ENCODE results near the gene KLF15. TPM values are rescaled to one million over a fixed set of nuclear protein-coding genes. Genes with fewer than 3 reads are reported as not detected.

The KLF15 gene
- total RNA-seq, 1 donor from 2014 or later, result 3.3 TPM

- TF ChIP-seq EZH2 (IDR thresholded peaks at IDR 0.05), result no peak
- no peak overlapping the region for H3K27ac ChIP-seq
- Mint-ChIP-seq H3K4me3 (no peak overlapping the region), H3K9me3 (no peaks in the 10 kb centered on the region), H3K36me3 (peaks cover 3% of the 10 kb centered on the region), H3K27ac (no peak overlapping the region), H3K4me1 (peaks cover 20% of the 10 kb centered on the region), H3K27me3 (ENCODE audit: insufficient read depth, low read depth) (peaks cover 8% of the 10 kb centered on the region)
- peaks cover 9% of the 10 kb centered on the region for H3K4me1 ChIP-seq
- H3K9ac ChIP-seq, result no peak overlapping the region
- peaks cover 20% of the 10 kb centered on the region for H3K27me3 ChIP-seq
- H3K36me3 ChIP-seq, result no peaks in the 10 kb centered on the region
- H3F3A ChIP-seq (ENCODE audit: low read depth), result no peaks in the 10 kb centered on the region
- no peak overlapping the region for H3K4me3 ChIP-seq
- no peaks in the 10 kb centered on the region for H3K79me2 ChIP-seq (ENCODE audit: low read depth)
- no peaks in the 10 kb centered on the region for H4K20me1 ChIP-seq (ENCODE audit: low read depth)
- no peaks in the 10 kb centered on the region for H3K9me3 ChIP-seq (ENCODE audit: low read depth)
- H2AFZ ChIP-seq (replicated peaks), result no peak overlapping the region
- no peak for DNase-seq (ENCODE audit: low spot score)
- H3K4me2 ChIP-seq, result no peak overlapping the region
Observed at GRCh38 chr3:126399351-126399735, 42.1 kb upstream of the KLF15 start.

GRCh38 chr3:126398423-126399350 lies 41.5 kb upstream of the KLF15 start:
- no peak for TF ChIP-seq EZH2phosphoT487 (IDR thresholded peaks at IDR 0.05)
- no peak for TF ChIP-seq EZH2 (IDR thresholded peaks at IDR 0.05)
- TF ChIP-seq CTCF (IDR thresholded peaks at IDR 0.05), result no peak
- peaks cover 14% of the 10 kb centered on the region for H3K4me1 ChIP-seq
- H3K4me3 ChIP-seq, result no peak overlapping the region
- Mint-ChIP-seq H3K36me3 (peaks cover 3% of the 10 kb centered on the region), H3K4me3 (no peak overlapping the region), H3K27me3 (ENCODE audit: insufficient read depth, low read depth) (peaks cover 8% of the 10 kb centered on the region), H3K4me1 (peaks cover 25% of the 10 kb centered on the region), H3K27ac (no peak overlapping the region), H3K9me3 (no peaks in the 10 kb centered on the region)
- H4K20me1 ChIP-seq (ENCODE audit: low read depth), result no peaks in the 10 kb centered on the region
- H3K79me2 ChIP-seq (ENCODE audit: low read depth), result no peaks in the 10 kb centered on the region
- no peaks in the 10 kb centered on the region for H3F3A ChIP-seq (ENCODE audit: low read depth)
- peaks cover 26% of the 10 kb centered on the region for H3K27me3 ChIP-seq
- H3K27ac ChIP-seq, result no peak overlapping the region
- H3K9me3 ChIP-seq (ENCODE audit: low read depth), result no peaks in the 10 kb centered on the region
- DNase-seq (ENCODE audit: low spot score), result no peak
- no peak overlapping the region for H3K4me2 ChIP-seq
- H3K9ac ChIP-seq, result no peak overlapping the region
- no peak overlapping the region for H2AFZ ChIP-seq (replicated peaks)
- H3K36me3 ChIP-seq, result no peaks in the 10 kb centered on the region

DNA sequence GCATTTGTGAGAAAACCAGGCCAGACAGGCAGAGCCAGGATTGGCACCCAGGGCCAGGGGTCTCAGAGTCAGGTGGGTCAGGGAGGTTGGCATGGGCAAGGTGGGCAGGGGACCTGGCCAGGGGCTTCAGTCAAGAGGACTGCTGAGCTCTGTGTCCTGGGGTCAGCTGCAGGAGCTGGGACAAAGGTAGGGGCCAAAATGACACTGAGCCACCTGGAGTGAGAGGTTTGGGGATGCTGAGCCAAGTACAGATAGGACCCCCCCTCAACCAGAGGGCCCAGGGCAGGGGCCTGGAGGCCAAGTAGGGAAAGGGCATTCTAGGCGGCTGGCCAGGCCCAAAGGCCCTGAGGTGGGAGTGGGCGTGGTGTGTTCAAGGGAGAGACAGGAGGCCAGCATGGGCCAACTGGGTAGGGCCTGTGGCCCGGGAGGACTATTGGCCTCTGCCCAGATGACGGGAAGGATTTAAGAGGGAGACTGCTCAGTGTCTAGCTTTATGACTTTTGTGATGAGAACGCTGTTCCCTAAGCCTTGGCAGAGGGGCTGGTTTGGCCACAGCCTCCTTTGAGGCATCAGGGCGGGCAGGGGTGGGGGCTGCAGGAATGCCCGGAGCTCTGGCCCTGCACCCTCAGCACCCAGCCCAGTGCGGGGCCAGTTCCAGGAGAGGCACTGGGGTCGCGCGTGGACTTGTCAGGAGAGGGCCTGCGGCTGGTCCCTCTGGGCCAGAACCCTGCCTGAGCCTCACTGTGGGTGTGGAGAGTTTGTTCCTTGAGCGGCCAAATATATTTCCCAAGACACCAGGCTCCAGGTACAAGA lies 40.6 kb upstream of the KLF15 start:
- Mint-ChIP-seq H3K36me3 (peaks cover 3% of the 10 kb centered on the region), H3K27me3 (ENCODE audit: insufficient read depth, low read depth) (peaks cover 8% of the 10 kb centered on the region), H3K4me1 (peaks cover 28% of the 10 kb centered on the region), H3K27ac (no peak overlapping the region), H3K4me3 (no peak overlapping the region), H3K9me3 (no peaks in the 10 kb centered on the region)
- H3K27me3 ChIP-seq, result peaks cover 35% of the 10 kb centered on the region
- H3K4me1 ChIP-seq, result peaks cover 14% of the 10 kb centered on the region
- H3K4me3 ChIP-seq, result no peak overlapping the region
- no peak overlapping the region for H3K9ac ChIP-seq
- no peak overlapping the region for H3K4me2 ChIP-seq
- no peak overlapping the region for H2AFZ ChIP-seq (replicated peaks)
- DNase-seq (ENCODE audit: low spot score), result no peak
- H3K27ac ChIP-seq, result no peak overlapping the region
- H3K36me3 ChIP-seq, result no peaks in the 10 kb centered on the region
- TF ChIP-seq CTCF (IDR thresholded peaks at IDR 0.05), result no peak
- no peak for TF ChIP-seq EZH2phosphoT487 (IDR thresholded peaks at IDR 0.05)
- no peak for TF ChIP-seq EZH2 (IDR thresholded peaks at IDR 0.05)
- no peaks in the 10 kb centered on the region for H3K79me2 ChIP-seq (ENCODE audit: low read depth)
- H4K20me1 ChIP-seq (ENCODE audit: low read depth), result no peaks in the 10 kb centered on the region
- H3F3A ChIP-seq (ENCODE audit: low read depth), result peaks cover 6% of the 10 kb centered on the region
- H3K9me3 ChIP-seq (ENCODE audit: low read depth), result no peaks in the 10 kb centered on the region

Data from neural progenitor cell (in vitro differentiated cells).